Stimulated activated CD8-positive, alpha-beta memory T cell treated with anti-CD3 and anti-CD28 coated beads, Interleukin-4, amount 100 ng/mL, for 48 hours (primary cell): ENCODE results near the gene LGALS1.
"Not testable (repeated sequence)": the region's sequence is repeated elsewhere in the genome, so short reads cannot be mapped to it uniquely, and the experiment has no call there.

Experiments
- DNase-seq: peaks from one replicate; pipeline ENCODE4 v3.0.0-alpha.2; 2020

LGALS1 gene

DNA sequence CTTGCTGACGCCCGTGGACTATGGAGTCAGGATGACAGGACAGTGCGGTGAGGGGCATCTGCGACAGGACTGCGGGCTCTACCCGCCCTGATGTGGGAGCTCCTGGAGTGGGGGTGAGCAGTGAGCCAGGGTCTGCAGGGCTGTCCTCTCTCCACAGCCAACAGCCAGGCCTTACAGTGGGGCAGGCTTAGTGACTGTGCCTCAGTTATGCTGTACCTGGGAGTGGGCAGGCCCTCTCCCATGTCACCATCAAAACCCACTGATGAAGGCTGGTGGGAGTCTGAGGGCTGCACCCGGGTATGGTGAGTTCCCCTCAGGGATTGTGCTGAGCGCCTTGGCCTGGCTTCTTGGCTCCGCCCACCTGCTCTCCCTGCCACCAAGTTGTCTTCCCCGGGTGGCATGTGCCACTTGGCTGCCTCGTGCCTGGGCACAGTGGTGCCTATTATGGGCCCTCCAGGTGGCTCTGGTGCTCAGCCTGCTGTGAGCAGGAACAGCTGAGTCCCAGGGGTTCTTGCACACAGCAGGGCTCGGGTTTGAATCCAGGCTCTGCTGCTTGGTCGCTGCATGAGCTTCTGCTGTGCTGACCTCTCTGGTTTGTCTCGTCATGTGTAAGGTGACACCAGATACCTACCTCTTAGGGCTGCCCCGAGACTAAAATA is 17.3 kb downstream of the LGALS1 start:
- no peak for DNase-seq

DNA sequence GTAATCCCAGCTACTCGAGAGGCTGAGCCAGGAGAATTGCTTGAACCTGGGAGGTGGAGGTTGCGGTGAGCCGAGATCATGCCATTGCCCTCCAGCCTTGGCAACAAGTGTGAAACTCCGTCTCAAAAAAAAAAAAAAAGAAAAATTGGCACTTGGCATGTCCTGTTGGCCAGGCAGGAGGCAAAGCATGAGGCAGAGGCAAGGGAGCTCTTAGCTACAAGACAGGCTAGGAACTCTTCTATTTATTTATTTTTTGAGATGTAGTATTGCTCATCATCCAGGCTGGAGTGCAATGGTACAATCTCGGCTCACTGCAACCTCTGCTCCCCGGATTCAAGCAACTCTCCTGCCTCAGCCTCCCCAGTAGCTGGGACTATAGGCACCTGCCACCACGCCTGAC is 18.7 kb downstream of the LGALS1 start:
- DNase-seq: not testable (repeated sequence)

DNA sequence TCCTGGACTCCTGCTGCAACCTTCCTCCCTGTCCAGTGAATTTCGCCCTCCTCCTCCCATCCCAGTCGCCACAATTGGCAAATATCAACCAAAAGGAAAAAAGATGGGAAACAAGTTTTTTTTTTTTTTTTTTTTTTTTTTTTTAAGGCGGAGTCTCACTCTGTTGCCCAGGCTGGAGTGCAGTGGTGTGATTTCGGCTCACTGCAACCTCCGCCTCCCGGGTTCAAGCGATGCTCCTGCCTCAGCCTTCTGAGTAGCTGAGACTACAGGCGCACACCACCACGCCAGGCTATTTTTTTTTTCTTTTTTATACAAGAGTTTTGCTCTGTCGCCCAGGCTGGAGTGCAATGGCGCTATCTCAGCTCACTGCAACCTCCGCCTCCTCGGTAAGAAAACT is 20.8 kb downstream of the LGALS1 start:
- not testable (repeated sequence) for DNase-seq

DNA sequence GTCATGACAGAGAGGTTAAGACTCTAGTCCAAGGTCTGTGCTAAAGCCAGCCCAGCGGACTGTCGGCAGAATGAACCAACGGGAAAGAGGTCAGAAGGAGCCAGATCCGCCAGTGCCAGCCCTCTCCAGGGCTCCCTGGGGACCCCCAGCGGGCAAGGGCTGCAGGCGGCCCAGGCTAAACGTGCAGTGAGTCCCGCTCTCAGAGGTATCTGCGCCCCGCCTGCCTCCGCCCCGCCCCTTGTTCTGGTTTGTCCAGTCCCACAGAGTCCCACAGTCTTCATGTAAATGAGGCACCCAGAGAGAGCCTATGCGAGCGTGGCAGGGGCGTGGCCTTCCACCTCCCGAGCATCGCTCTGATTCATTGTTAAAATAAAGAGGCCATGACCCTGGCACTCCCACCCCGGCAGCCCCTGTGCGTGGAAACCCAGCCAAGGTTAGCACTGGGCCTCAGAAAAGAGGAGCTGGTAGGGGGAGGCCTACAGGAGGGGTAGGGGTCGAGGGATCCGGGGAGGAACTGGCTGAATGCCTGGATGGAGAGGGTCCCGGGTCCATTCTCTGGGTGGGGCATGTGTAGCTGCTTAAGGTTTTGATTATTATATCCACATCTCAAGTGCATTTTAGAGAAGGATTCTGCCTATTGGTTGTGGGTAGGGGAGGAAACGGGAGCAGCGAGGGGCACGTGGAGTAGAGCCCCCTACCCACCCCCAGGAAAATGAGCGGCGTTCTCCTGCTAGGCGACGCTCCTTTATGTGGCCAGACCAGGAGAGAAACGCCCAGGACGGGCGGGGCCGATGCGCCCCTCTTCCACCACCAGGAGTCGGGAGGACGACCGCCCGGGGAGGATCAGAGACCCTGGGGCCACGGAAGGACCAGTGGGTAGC is 21.5 kb downstream of the LGALS1 start, which contains the start of gene TRIOBP:
TSS of gene TRIOBP (plus strand) at position 392 of the 881 bp plus-strand sequence. CDS start 4,318 bp downstream, outside the sequence.
- peak; percentile 94 for DNase-seq

DNA sequence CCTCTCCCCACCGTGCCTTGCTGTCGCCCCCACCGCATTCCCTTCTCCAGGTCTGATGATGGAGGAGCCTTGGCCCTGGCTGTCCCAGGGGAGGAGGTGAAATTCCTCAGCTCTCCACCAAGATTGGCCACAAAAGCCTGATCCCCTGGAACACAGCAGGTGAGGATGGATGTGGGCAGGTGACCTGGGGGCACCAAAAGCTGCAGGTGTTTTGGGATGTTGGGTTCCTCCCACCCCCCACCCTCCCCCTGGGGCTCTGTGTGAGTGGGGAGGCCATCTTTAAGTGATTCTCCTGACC is 22.1 kb downstream of the LGALS1 start:
- no peak for DNase-seq

DNA sequence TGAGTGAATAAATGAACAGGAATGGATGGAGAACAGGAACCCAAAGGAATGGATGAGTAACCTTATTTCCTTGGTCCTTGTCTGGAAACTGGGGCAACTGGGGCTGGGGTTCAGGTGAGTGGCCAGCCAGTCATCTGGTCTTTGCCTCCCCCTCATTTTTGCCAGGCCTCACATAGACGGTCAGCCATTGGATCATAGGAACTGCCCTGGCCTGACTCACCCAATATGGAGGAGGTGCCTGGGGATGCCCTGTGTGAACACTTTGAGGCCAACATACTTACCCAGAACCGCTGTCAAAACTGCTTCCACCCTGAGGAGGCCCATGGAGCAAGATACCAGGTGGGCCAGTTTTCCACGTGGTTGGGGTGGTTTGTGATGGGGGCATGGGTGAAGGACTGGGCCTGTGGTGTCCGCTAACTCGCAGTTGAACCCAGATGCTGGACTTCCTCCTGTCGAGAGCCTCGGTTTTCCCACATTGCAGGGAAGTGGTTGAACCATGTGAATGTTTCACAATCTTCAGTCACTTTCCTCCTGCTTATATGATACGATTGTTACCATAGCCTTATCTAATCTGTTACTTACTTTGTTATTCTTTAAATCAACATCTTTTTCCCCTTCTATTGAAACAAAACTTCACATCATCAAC is 25.8 kb downstream of the LGALS1 start:
- no peak for DNase-seq

DNA sequence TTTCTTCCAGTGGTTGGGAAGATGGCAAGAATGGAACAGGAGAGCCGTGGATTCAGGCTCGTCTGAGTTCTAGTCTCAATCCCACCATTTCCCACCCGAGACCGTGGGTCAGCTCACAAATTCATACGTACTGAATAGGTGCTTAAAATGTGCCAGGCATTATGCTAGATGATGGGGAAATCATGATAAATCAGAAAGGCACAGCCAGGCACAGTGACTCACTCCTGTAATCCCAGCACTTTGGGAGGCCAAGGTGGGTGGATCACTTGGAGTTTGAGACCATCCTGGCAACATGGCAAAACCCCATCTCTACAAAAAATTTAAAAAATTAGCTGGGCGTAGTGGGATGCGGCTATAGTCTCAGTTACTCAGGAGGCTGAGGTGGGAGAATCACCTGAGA is 28.5 kb downstream of the LGALS1 start:
- DNase-seq: no peak

DNA sequence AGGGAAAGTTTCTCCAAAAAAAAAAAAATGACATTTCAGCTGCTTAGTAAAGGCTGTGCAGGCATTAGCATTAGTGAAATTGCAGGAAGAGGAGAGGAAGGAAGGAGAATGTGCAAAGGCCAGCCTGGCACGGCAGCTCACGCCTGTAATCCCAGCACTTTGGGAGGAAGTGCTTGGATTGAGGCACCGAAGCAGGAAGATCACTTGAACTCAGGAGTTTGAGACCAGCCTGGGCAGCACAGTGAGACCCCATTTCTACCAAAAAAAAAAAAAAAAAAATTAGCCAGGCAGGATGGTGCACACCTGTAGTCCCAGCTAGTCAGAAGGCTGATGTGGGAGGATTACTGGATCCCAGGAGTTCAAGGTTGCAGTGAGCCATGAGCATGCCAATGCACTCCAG is 29.2 kb downstream of the LGALS1 start:
- no peak for DNase-seq

DNA sequence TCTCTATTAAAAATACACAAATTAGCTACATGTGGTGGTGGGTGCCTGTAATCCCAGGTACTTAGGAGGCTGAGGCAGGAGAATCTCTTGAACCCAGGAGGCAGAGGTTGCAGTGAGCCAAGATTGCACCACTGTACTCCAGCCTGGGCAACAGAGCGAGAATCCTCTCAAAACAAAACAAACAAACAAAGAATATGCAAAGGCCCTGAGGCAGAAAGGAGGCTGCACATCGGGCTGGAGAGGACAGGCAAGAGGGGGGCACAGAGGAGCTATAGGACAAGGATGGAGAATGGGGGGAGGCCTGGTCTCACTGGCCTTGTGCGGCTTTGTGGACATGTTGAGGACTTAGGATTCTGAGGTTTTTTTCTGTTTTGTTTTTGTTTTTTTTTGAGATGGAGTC is 29.8 kb downstream of the LGALS1 start:
- no peak for DNase-seq

DNA sequence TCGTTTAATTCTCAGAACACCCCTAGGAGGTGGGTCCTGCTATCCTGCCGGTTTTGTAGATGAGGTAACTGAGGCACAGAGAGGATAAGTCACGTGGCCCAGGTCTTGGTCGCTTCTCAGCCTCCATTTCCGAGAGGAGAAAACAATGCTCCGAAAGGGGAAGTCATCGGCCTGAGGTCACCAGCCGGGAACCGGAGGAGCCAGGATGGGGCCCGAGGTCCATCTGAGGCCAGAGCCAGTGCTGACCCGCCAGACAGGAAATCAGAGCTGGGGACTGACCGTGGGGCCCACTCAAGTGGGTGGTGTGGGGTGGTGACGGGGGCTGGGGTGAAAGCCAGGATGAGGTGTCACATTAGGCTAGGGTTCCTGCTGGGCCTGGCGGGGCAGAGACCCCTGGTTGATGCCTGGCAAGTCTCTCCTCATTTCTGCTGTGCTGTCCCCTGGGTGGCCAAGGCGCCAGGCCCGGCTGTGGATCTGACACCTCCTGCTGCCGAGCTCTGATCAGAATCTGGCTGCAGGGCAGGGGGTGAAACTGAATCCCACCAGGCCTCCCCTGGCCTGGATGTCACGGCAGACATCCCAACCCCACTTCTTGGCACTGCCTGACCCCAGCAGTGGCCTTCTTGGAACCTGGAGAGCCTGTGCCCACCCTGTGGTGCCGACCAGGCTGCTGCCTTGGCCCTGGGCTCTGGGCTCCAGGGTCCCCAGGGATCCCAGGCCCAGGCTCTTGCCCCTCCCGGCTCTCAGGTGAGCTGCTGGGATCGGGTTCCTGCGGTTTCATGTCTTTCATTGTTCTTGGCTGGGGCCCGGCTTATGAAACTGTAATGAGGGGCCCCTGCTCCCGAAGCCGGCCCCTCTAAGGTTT is 33.4 kb downstream of the LGALS1 start:
- DNase-seq: no peak

DNA sequence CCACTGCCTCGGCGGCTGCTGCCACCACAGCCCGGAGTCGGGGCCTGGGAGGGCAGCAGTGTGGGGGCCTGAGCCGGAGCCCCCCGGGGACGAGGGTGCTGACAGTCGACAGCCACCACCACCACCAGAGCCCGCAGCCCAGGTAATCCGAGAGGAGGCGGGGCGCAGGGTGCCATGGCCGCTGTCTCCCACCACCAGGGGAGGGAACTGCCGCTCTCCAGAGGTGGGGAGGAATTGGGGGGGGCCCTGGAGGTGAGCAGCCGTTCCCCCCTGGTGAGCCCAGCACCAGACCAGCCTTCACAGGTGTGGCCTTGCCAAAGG is 34.0 kb downstream of the LGALS1 start:
- DNase-seq: no peak

DNA sequence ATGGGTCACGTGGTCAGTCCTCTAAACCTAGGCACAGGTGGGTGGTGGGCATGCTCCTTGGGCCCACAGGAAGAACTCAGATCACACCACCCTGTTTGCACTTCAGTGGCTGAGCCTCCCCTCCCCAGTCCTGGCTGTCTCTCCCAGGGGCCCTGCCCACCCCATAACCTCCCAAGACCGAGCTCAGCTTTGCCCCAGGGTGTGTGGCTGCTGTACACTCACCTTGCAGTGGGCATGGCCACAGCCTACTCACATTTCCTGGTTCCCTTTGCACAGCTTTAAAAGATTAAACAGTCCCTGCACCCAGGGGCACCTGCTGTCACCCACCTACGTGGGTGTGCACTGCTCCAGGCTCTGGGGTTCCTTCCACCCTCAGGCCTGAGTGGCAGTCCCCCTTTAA is 35.2 kb downstream of the LGALS1 start:
- no peak for DNase-seq

DNA sequence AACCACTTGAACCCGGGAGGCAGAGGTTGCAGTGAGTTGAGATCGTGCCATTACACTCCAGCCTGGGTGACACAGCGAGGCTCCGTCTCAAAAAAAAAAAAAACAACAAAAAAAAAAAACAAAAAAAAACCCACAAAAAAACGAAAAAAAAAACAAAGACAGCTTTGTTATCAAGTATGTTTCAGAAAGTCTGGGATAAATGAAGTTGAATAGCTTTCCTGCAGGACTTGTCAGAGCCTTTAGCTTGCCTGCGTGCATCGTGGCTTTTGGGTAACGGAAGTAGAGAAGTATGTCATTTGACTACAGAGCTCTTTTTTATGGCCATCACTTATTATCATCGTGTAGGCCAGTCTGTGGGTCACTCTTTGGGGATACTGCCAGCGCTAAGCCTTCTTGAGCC is 36.1 kb downstream of the LGALS1 start:
- DNase-seq: no peak

DNA sequence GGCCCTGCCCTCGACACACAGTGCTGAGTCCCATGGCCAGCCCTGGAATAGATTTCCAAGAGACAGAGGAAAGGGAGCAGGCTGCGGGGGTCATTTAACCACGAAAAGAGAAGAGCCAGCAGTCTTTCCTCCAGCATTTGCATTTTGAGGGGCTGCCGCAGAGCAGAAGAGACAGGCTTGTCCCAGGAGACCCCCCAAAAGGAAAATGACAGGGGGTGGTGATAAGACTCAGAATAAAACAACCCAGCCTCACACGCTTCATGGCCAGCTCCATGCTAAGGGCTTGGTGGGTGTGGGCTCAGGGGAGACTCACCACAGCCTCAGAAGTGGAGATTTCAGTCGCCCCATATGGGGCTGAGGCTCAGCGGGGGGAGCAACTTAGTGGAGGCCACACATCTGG is 38.3 kb downstream of the LGALS1 start:
- no peak for DNase-seq

DNA sequence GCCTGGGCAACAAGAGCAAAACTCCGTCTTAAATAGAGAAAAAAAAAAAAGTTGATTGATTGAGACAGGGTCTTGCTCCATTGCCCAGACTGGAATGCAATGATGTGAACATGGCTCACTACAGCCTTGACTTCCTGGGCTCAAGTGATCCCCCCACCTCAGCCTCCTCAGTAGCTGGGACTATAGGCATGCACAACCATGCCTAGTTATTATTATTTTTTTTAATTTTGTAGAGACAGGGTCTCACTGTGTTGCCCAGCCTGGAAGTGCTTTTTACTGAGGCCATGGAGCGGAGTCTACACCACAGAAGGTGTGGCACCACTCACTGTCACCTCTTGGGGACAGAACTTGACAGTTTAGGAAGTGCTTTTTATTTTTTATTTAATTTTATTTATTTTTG is 39.2 kb downstream of the LGALS1 start:
- DNase-seq: no peak

DNA sequence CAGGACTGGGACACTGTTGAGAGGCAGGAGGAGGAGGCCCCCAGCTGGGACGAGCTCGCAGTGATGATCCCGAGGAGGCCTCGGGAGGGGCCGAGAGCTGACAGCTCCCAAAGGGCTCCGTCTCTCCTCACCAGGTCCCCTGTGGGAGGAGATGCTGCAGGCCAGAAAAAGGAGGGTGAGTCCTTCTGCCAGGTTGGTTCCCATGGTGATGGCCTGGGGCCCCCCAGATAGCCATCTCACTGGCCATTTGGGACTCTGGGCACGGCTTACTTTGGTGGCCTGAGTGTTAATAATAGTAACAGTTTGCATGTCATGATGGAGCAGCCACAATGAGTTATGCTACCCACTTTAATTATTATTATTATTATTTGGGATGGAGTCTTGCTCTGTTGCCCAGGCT is 40.3 kb downstream of the LGALS1 start:
- DNase-seq: no peak

DNA sequence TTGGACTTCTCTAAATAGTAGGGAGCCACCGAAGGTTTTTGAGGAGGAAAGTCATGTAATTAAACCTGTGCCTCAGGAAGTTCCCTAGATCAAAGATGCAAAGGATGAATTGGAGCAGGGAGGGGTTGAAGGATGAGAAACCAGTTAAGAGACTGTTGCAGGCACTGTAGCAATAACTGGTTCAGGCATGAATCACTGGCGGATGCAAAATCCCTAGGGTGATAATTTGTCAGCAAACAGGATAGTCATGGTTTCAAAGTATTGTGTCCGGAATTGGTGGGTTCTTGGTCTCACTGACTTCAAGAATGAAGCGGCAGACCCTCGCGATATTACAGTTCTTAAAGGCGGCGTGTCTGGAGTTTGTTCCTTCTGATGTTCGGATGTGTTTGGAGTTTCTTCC is 41.3 kb downstream of the LGALS1 start:
- DNase-seq: no peak

DNA sequence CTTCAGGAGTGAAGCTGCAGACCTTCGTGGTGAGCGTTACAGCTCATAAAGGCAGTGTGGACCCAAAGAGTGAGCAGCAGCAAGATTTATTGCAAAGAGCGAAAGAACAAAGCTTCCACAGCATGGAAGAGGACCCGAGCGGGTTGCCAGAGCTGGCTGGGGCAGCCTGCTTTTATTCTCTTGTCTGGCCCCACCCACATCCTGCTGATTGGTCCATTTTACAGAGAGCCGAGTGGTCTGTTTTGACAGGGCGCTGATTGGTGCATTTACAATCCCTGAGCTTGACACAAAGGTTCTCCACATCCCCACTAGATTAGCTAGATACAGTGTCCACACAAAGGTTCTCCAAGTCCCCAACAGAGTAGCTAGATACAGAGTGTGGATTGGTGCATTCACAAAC is 41.8 kb downstream of the LGALS1 start:
- DNase-seq: not testable (repeated sequence)

DNA sequence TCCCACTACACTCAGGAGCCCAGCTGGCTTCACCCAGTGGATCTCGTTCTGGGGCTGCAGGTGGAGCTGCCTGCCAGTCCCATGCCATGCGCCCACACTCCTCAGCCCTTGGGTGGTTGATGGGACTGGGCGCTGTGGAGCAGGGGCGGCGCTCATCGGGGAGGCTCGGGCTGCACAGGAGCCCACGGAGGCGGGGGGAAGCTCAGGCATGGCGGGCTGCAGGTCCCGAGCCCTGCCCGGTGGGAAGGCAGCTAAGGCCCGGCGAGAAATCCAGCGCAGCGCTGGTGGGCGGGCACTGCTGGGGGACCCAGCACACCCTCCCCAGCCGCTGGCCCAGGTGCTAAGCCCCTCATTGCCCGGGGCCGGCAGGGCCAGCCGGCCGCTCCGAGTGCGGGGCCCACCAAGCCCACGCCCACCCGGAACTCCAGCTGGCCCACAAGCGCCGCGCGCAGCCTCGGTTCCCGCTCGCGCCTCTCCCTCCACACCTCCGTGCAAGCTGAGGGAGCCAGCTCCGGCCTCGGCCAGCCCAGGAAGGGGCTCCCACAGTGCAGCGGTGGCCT is 42.4 kb downstream of the LGALS1 start:
- DNase-seq: not testable (repeated sequence)

DNA sequence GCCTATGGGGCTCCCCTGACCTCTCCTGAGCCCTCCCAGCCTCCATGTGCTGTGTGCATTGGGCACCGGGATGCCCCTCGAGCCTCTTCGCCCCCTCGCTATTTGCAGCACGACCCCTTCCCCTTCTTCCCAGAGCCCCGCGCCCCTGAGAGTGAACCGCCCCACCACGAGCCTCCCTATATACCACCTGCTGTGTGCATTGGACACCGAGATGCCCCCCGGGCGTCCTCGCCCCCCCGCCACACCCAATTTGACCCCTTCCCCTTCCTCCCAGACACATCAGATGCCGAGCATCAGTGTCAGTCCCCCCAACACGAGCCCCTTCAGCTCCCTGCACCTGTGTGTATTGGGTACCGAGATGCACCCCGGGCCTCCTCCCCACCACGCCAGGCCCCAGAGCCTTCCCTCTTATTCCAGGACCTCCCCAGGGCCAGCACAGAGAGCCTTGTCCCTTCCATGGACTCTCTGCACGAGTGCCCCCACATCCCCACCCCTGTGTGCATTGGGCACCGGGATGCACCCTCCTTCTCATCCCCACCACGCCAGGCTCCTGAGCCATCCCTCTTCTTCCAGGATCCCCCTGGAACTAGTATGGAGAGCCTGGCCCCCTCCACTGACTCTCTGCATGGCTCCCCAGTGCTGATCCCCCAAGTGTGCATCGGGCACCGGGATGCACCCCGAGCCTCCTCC is 50.3 kb downstream of the LGALS1 start:
- no peak for DNase-seq

DNA sequence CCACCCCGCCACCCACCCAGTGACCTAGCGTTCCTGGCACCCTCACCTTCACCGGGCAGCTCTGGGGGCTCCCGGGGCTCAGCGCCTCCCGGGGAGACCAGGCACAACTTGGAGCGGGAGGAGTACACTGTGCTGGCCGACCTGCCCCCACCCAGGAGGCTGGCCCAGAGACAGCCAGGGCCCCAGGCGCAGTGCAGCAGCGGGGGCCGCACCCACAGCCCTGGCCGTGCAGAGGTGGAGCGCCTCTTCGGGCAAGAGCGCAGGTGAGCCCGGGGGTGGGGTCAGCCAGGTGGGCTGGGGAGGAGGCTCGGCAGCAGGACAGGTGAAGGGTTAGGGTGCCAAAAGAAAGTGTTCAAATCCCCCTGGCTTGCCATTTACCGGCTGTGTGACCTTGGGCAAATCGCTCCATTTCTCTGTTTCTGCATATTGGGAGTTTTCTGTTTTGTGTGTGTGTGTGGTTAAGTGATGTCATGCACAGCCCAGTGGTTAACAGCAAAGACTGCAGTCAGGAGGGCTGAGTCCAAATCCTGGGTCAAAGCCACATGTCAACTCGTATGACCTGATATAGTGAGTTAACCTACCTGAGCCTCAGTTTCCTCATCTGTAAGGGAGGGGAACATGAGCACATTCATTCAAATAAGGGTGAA is 50.9 kb downstream of the LGALS1 start:
- no peak for DNase-seq

DNA sequence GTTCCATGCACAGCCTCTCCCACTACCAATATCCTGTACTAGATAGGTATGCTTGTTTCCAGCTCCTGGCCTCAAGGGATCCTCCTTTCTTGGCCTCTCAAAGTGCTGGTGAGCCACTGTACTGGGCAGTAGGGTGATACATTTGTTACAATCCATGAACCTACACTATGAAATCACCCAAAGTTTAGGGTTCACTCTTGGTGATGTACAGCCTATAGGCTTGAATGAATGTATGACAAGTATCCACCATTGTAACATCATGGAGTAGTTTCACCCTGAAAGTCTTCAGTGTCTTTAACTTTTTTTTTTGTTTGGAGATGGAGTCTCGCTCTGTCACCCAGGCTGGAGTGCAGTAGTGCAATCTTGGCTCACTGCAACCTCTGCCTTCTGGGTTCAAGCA is 53.2 kb downstream of the LGALS1 start:
- DNase-seq: no peak
